Gastroesophageal sphincter (tissue), 3 donors: ENCODE measurements around the gene HPN.

ENCODE experiments used
- CTCF ChIP-seq, 4 experiments: fragments of 200-600 bp in 2 of 4; fragments of 450-650 bp in 2 of 4; sonication (generic) in 1 of 4; IDR thresholded peaks; one replicate each; pipeline ENCODE4 v1.5.1; 2017 to 2019; ENCODE audit warnings: antibody characterized with exemption in 4 of 4, mild to moderate bottlenecking in 2 of 4, moderate library complexity in 2 of 4
- POLR2A ChIP-seq, 2 donors: fragments of 450-650 bp; IDR thresholded peaks; one replicate each; pipeline ENCODE4 v1.6.1; 2017; ENCODE audit warnings: antibody characterized with exemption in 2 of 2, mild to moderate bottlenecking in 2 of 2, moderate library complexity in 1 of 2
- POLR2AphosphoS5 ChIP-seq: sonication (generic); formaldehyde crosslinking; IDR thresholded peaks from one replicate; pipeline ENCODE4 v1.6.1; 2017; ENCODE audit warnings: antibody characterized with exemption

GRCh38 chr19:35015954-35016351 is 25.6 kb upstream of the HPN start:
- TF ChIP-seq CTCF (IDR thresholded peaks at IDR 0.05) (no peak), POLR2AphosphoS5 (no peak), POLR2A (IDR thresholded peaks at IDR 0.05) (no peak)
